BJ (cell line): ENCODE data around the gene TACC2. TPM values are rescaled to one million over a fixed set of nuclear protein-coding genes. Genes with fewer than 3 reads are reported as not detected.
"Not testable (repeated sequence)": the region's sequence is repeated elsewhere in the genome, so short reads cannot be mapped to it uniquely, and the experiment has no call there.

Experiments used
- CTCF ChIA-PET: fragments of 350-600 bp; formaldehyde crosslinking; extraction: SDS; loops from one replicate; lab custom pipeline; 2021; ENCODE audit warnings: antibody characterized with exemption, inconsistent platforms; lab: Yijun Ruan, JAX
- POLR2A ChIA-PET: fragments of 300-600 bp; sonication (Branson Sonifier 250); formaldehyde crosslinking; extraction: SDS; loops from one replicate; lab custom pipeline; 2021; ENCODE audit warnings: antibody characterized with exemption; lab: Charles Lee
- DNase-seq: peaks from one replicate; pipeline ENCODE4 v3.0.0-alpha.2; 2011; ENCODE audit warnings: low read depth
- H3K27me3 ChIP-seq: 2 replicates; pipeline ENCODE4 v1.6.0; 2011; ENCODE audit warnings: low read length; ENCODE audit not compliant: control insufficient read depth, insufficient read depth
- H3K36me3 ChIP-seq: 2 replicates; pipeline ENCODE4 v1.5.1; 2011; ENCODE audit warnings: low read length; ENCODE audit not compliant: control insufficient read depth, insufficient read depth
- H3K4me3 ChIP-seq: 2 replicates; pipeline ENCODE4 v1.5.1; 2011; ENCODE audit warnings: low read depth, mild to moderate bottlenecking, control low read depth, low read length
- polyA plus RNA-seq: library from polyadenylated mRNA; depleted of rRNA; stranded (reverse); fragments of >200 nt; gene quantifications from 2 replicates; pipeline ENCODE4 v1.2.3, GENCODE V29; 2011
- TF ChIP-seq, protein P1 (sequence below): IDR thresholded peaks from 2 replicates; pipeline ENCODE4 v1.5.1; 2011; ENCODE audit warnings: low read depth, mild to moderate bottlenecking, control low read depth, inconsistent platforms, low read length, moderate library complexity; ENCODE audit not compliant: insufficient read depth

Gene TACC2
- polyA plus RNA-seq, 1 experiment, result 10.4 TPM

DNA sequence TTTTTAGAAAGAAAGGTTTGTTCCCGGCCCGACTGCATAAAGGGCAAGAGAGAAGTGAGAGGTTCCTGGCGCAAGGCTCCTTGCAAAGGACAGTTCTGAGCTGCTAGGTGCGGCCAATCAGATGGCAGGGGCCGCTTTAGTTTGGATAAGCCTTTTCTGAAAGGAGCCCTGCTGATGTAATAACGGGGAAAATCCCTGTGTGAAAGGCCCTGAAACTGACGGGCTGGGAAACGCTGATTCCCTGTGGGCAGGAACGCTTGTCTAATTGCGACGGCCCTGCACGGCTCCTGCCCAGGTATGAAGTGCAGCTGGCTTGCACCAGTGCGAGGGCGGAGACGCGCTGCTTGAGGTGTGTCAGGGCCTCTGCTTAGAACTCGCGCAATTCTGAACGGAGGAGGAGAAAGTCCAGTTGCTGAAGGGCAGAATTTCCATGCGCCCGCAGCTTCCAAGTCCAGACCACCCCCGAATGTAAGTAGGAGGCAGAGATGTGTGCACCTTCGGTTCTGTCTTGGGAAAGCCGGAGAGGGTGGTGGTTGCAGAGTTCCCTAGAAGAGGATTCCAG, 30.5 kb downstream of the TACC2 start:
- H3K4me3 ChIP-seq, result no peak overlapping the region
- DNase-seq, result no peak
- TF ChIP-seq, protein P1, sequence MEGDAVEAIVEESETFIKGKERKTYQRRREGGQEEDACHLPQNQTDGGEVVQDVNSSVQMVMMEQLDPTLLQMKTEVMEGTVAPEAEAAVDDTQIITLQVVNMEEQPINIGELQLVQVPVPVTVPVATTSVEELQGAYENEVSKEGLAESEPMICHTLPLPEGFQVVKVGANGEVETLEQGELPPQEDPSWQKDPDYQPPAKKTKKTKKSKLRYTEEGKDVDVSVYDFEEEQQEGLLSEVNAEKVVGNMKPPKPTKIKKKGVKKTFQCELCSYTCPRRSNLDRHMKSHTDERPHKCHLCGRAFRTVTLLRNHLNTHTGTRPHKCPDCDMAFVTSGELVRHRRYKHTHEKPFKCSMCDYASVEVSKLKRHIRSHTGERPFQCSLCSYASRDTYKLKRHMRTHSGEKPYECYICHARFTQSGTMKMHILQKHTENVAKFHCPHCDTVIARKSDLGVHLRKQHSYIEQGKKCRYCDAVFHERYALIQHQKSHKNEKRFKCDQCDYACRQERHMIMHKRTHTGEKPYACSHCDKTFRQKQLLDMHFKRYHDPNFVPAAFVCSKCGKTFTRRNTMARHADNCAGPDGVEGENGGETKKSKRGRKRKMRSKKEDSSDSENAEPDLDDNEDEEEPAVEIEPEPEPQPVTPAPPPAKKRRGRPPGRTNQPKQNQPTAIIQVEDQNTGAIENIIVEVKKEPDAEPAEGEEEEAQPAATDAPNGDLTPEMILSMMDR, result no peak
- no peaks in the 10 kb centered on the region for H3K36me3 ChIP-seq
- POLR2A ChIA-PET, result no interaction called here
- CTCF ChIA-PET, result no interaction called here
- peaks cover 7% of the 10 kb centered on the region for H3K27me3 ChIP-seq

DNA sequence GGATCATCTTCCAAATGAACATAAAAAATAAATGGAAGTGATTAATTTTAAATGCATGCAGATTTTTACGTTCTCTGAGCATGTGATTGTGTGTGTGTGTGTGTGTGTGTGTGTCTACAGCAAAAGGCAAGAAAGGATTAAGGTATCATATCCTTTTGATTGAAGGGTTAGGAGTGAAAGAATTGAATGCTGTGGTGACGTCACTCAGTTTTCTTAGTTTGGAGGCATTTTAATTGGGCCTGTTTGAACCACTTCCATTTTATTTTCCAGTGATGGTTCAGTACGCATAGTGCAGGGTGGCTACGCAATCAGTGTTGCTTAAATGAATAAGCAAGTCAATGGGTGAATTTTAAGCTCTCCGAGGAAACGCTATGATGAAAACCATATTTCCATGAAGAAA, 31.3 kb downstream of the TACC2 start:
- ChIA-PET CTCF (no interaction called here), POLR2A (no interaction called here)
- peaks cover 7% of the 10 kb centered on the region for H3K27me3 ChIP-seq
- no peaks in the 10 kb centered on the region for H3K36me3 ChIP-seq
- TF ChIP-seq, protein P1, result no peak
- H3K4me3 ChIP-seq, result no peak overlapping the region
- no peak for DNase-seq

DNA sequence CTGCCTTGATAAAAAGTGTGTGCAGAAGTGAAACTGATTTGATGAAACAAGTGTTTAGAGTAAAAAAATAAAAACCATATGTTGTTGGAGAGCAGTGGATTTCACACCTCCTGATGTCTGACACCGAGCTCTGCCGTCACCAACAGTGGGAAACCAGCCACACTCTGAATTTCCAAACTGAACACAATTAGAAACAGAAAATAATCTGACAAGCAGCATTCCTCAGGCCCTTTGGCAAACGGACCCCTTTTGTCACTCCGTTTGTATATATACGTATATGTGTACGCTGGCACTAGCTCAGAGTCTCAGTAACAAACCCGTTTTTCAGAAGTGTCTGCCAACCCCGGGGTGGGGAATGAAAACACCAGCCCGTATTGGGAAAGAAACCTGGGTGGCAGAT, 32.4 kb downstream of the TACC2 start:
- TF ChIP-seq, protein P1, result no peak
- ChIA-PET CTCF (interaction anchor here (1.6 kb wide), 1 partner anchor 92 kb away, joined by 3 read pairs; no protein-coding TSS in a partner anchor), POLR2A (no interaction called here)
- Histone ChIP-seq H3K27me3 (peaks cover 7% of the 10 kb centered on the region), H3K36me3 (no peaks in the 10 kb centered on the region), H3K4me3 (no peak overlapping the region)
- DNase-seq, result no peak

DNA sequence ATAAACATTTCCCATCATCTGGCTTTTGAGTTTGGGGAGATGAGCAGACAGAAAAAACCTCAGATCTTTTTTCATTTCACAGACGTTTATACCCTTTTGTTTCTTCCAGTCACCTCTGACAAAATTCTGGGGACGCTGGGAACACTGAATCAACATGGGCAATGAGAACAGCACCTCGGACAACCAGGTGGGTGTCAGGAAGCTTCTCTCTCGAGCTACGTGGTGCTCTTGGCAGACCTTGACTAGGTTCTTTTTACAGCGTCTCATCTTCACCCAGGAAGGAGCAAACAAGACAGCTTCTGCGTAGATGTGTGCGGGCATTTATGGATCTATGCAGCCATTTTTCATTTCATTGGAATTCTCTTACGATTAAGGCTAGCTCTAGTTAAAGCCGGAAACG, 32.9 kb downstream of the TACC2 start:
- CTCF ChIA-PET, result interaction anchor here (1.6 kb wide), 1 partner anchor 91 kb away, joined by 3 read pairs; no protein-coding TSS in a partner anchor
- Histone ChIP-seq H3K36me3 (no peaks in the 10 kb centered on the region), H3K27me3 (peaks cover 7% of the 10 kb centered on the region), H3K4me3 (no peak overlapping the region)
- no peak for DNase-seq
- POLR2A ChIA-PET, result no interaction called here
- TF ChIP-seq, protein P1, result no peak

DNA sequence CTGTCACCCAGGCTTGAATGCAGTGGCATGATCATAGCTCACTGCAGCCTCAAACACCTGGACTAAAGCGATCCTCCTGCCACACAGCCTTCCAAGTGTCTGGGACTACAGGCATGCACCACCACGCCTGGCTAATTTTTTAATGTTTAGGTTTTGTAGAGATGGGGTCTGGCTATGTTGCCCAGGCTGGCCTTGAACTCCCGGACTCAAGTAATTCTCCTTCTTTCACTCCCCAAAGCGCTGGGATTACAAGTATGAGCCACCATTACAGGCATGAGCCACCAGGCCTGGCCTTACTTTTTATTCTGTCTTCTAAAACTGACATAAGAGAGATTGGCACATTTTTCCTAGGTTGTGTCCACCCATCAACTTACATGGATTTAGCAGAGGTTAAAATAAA, 33.3 kb downstream of the TACC2 start:
- no peaks in the 10 kb centered on the region for H3K36me3 ChIP-seq
- TF ChIP-seq, protein P1, result no peak
- no peak for DNase-seq
- ChIA-PET CTCF (interaction anchor here (1.6 kb wide), 1 partner anchor 91 kb away, joined by 3 read pairs; no protein-coding TSS in a partner anchor), POLR2A (no interaction called here)
- H3K4me3 ChIP-seq, result no peak overlapping the region
- H3K27me3 ChIP-seq, result peaks cover 7% of the 10 kb centered on the region

DNA sequence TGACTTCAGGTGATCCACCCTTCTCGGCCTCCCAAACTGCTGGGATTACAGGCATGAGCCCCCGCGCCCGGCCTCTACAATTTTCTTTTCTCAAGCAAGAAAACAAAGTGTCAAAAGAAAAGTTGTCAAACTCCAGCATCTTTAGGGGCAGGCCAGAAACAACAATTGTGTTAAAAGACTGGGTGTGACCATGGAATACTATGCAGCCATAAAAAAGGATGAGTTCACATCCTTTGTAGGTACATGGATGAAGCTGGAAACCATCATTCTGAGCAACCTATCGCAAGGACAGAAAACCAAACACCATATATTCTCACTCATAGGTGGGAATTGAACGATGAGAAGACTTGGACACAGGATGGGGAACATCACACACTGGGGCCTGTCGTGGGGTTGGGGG, 34.3 kb downstream of the TACC2 start:
- POLR2A ChIA-PET, CTCF ChIA-PET, H3K4me3 ChIP-seq, H3K27me3 ChIP-seq, H3K36me3 ChIP-seq, DNase-seq: not testable (repeated sequence)
